Loucy (cell line): ENCODE data around the gene NRP1.

Experiments used
- EZH2phosphoT487 ChIP-seq: fragments of 200-600 bp; IDR thresholded peaks from 2 replicates; pipeline ENCODE4 v1.6.1; 2018; ENCODE audit warnings: antibody characterized with exemption, mild to moderate bottlenecking, moderate library complexity, borderline replicate concordance
- TF ChIP-seq, protein P1 (sequence below): fragments of 200-600 bp; sonication (generic); conservative IDR thresholded peaks from 2 replicates; pipeline ENCODE4 v1.5.1; 2014; ENCODE audit warnings: mild to moderate bottlenecking, antibody characterized with exemption, low read length

DNA sequence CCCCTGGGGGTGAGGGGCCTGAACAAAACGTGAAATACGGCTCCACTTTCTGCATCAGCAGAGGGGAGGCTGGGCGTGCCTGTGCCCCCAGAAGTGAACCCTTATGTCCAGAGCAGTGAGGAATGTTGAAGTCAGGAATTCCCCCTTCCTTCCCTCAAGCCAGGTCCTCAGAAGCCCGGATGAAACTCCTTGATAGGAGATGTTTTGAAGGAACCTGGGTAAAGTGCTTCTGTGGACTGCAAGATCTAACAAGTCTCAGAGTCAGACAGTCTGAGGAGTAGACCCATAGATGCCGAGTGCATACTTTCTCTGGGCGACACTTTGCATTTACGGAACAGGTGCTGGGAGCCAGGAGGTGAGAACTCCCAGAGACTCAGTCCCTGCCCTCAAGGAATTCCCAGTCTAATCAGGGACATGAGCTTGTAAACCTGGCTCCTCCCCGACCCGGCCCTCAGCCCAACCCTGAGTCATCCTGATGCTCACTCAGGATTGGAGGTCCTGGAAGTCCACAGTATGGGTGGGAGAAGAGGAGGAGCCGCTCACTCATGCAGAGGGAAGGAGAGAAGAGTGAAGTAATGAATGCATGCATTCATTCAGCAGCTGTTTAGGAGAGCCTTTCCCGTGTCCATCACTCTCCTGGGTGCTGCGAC is 197.0 kb downstream of the NRP1 start:
- TF ChIP-seq, protein P1, sequence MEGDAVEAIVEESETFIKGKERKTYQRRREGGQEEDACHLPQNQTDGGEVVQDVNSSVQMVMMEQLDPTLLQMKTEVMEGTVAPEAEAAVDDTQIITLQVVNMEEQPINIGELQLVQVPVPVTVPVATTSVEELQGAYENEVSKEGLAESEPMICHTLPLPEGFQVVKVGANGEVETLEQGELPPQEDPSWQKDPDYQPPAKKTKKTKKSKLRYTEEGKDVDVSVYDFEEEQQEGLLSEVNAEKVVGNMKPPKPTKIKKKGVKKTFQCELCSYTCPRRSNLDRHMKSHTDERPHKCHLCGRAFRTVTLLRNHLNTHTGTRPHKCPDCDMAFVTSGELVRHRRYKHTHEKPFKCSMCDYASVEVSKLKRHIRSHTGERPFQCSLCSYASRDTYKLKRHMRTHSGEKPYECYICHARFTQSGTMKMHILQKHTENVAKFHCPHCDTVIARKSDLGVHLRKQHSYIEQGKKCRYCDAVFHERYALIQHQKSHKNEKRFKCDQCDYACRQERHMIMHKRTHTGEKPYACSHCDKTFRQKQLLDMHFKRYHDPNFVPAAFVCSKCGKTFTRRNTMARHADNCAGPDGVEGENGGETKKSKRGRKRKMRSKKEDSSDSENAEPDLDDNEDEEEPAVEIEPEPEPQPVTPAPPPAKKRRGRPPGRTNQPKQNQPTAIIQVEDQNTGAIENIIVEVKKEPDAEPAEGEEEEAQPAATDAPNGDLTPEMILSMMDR, result no peak
- no peak for TF ChIP-seq EZH2phosphoT487
